ENCODE results near the gene AMZ1.

AMZ1 gene

GRCh38 chr7:2651847-2652735 lies 35.9 kb upstream of the AMZ1 start:
- no peak for DNase-seq

GRCh38 chr7:2652736-2653060 lies 35.3 kb upstream of the AMZ1 start:
- DNase-seq = no peak

- no peak for DNase-seq
These were observed 33.9 kb upstream of the AMZ1 start for GRCh38 chr7:2654059-2654458.

GRCh38 chr7:2655870-2656614 lies 32.0 kb upstream of the AMZ1 start:
- DNase-seq = no peak

- DNase-seq = no peak
These were observed 30.8 kb upstream of the AMZ1 start for GRCh38 chr7:2657208-2657607.

GRCh38 chr7:2657920-2658671 lies 29.9 kb upstream of the AMZ1 start:
- no peak for DNase-seq

GRCh38 chr7:2658941-2659340 lies 29.1 kb upstream of the AMZ1 start:
- no peak for DNase-seq

- no peak for DNase-seq
These were observed 28.2 kb upstream of the AMZ1 start for GRCh38 chr7:2659556-2660358.

GRCh38 chr7:2660359-2661095 lies 27.5 kb upstream of the AMZ1 start:
- DNase-seq = no peak

GRCh38 chr7:2661096-2661449 lies 26.9 kb upstream of the AMZ1 start:
- no peak for DNase-seq

- DNase-seq = no peak
These were observed 26.3 kb upstream of the AMZ1 start for GRCh38 chr7:2661602-2662272.

GRCh38 chr7:2662273-2663120 lies 25.5 kb upstream of the AMZ1 start:
- DNase-seq = no peak

- no peak for DNase-seq
These were observed 24.7 kb upstream of the AMZ1 start for GRCh38 chr7:2663121-2663886.

- DNase-seq = no peak
These were observed 24.0 kb upstream of the AMZ1 start for GRCh38 chr7:2663960-2664359.

- DNase-seq = no peak
These were observed 22.6 kb upstream of the AMZ1 start for GRCh38 chr7:2665359-2665791.

GRCh38 chr7:2666155-2666554 lies 21.8 kb upstream of the AMZ1 start:
- DNase-seq = no peak

GRCh38 chr7:2666588-2667250 lies 21.3 kb upstream of the AMZ1 start:
- DNase-seq = no peak

GRCh38 chr7:2667843-2668242 lies 20.2 kb upstream of the AMZ1 start:
- no peak for DNase-seq

GRCh38 chr7:2668401-2668800 lies 19.6 kb upstream of the AMZ1 start:
- DNase-seq = no peak
